HEK293 (cell line): ENCODE measurements around the gene VKORC1.

Experiments
- ELK4 ChIP-seq: IDR thresholded peaks from 2 replicates; pipeline ENCODE4 v1.6.1; 2011; ENCODE audit warnings: mild to moderate bottlenecking, low read depth, low read length, borderline replicate concordance
- GLIS1 ChIP-seq: fragments of 450-650 bp; formaldehyde crosslinking; IDR thresholded peaks from 2 replicates; pipeline ENCODE4 v1.5.1; 2016; ENCODE audit warnings: missing biosample characterization, missing genetic modification characterization
- OSR2 ChIP-seq: fragments of 450-650 bp; formaldehyde crosslinking; IDR thresholded peaks from 2 replicates; pipeline ENCODE4 v1.5.1; 2016; ENCODE audit warnings: missing biosample characterization, missing genetic modification characterization
- PRDM10 ChIP-seq: fragments of 450-650 bp; formaldehyde crosslinking; IDR thresholded peaks from 2 replicates; pipeline ENCODE4 v1.5.1; 2016; ENCODE audit warnings: missing biosample characterization, missing genetic modification characterization
- SCRT2 ChIP-seq: fragments of 450-650 bp; formaldehyde crosslinking; IDR thresholded peaks from 2 replicates; pipeline ENCODE4 v1.5.1; 2016; ENCODE audit warnings: missing biosample characterization, missing genetic modification characterization
- ZBTB10 ChIP-seq: fragments of 450-650 bp; formaldehyde crosslinking; IDR thresholded peaks from 2 replicates; pipeline ENCODE4 v1.5.1; 2016; ENCODE audit warnings: missing biosample characterization, missing genetic modification characterization
- ZBTB44 ChIP-seq: fragments of 450-650 bp; IDR thresholded peaks from 2 replicates; pipeline ENCODE4 v1.5.1; 2018; ENCODE audit warnings: missing biosample characterization, mild to moderate bottlenecking, missing genetic modification characterization
- ZNF202 ChIP-seq: fragments of 450-650 bp; formaldehyde crosslinking; IDR thresholded peaks from 2 replicates; pipeline ENCODE4 v1.5.1; 2016; ENCODE audit warnings: missing biosample characterization, missing genetic modification characterization, borderline replicate concordance
- ZNF211 ChIP-seq: fragments of 450-650 bp; formaldehyde crosslinking; IDR thresholded peaks from 2 replicates; pipeline ENCODE4 v1.5.1; 2016; ENCODE audit warnings: low read depth, missing biosample characterization, missing genetic modification characterization
- ZNF280D ChIP-seq: fragments of 450-650 bp; formaldehyde crosslinking; IDR thresholded peaks from 2 replicates; pipeline ENCODE4 v1.5.1; 2016; ENCODE audit warnings: missing biosample characterization, missing genetic modification characterization
- ZNF37A ChIP-seq: fragments of 450-650 bp; IDR thresholded peaks from 2 replicates; pipeline ENCODE4 v1.5.1; 2018; ENCODE audit warnings: missing biosample characterization, missing genetic modification characterization
- ZNF391 ChIP-seq: fragments of 450-650 bp; formaldehyde crosslinking; IDR thresholded peaks from 2 replicates; pipeline ENCODE4 v1.5.1; 2016; ENCODE audit warnings: low read depth, missing biosample characterization, missing genetic modification characterization, borderline replicate concordance
- ZNF404 ChIP-seq: fragments of 450-650 bp; formaldehyde crosslinking; IDR thresholded peaks from 2 replicates; pipeline ENCODE4 v1.5.1; 2017; ENCODE audit warnings: missing biosample characterization, missing genetic modification characterization
- ZNF521 ChIP-seq: fragments of 450-650 bp; formaldehyde crosslinking; IDR thresholded peaks from 2 replicates; pipeline ENCODE4 v1.5.1; 2017; ENCODE audit warnings: missing biosample characterization, mild to moderate bottlenecking, missing genetic modification characterization
- ZNF529 ChIP-seq: fragments of 450-650 bp; formaldehyde crosslinking; IDR thresholded peaks from 2 replicates; pipeline ENCODE4 v1.5.1; 2017; ENCODE audit warnings: missing genetic modification characterization, missing biosample characterization; ENCODE audit not compliant: insufficient replicate concordance
- ZNF580 ChIP-seq: fragments of 450-650 bp; formaldehyde crosslinking; IDR thresholded peaks from 2 replicates; pipeline ENCODE4 v1.5.1; 2016; ENCODE audit warnings: missing biosample characterization, missing genetic modification characterization
- ZNF585B ChIP-seq: fragments of 450-650 bp; formaldehyde crosslinking; IDR thresholded peaks from 2 replicates; pipeline ENCODE4 v1.5.1; 2016; ENCODE audit warnings: missing biosample characterization, missing genetic modification characterization
- ZNF596 ChIP-seq: fragments of 450-650 bp; IDR thresholded peaks from 2 replicates; pipeline ENCODE4 v1.5.0; 2018; ENCODE audit warnings: missing biosample characterization, mild to moderate bottlenecking, missing genetic modification characterization, moderate library complexity
- ZNF747 ChIP-seq: fragments of 450-650 bp; formaldehyde crosslinking; IDR thresholded peaks from 2 replicates; pipeline ENCODE4 v1.5.1; 2016; ENCODE audit warnings: missing biosample characterization, missing genetic modification characterization
- ZNF791 ChIP-seq: fragments of 450-650 bp; formaldehyde crosslinking; IDR thresholded peaks from 2 replicates; pipeline ENCODE4 v1.5.1; 2016; ENCODE audit warnings: missing biosample characterization, missing genetic modification characterization
- ZNF830 ChIP-seq: fragments of 450-650 bp; IDR thresholded peaks from 2 replicates; pipeline ENCODE4 v1.5.0; 2018; ENCODE audit warnings: missing biosample characterization, missing genetic modification characterization, low read depth, mild to moderate bottlenecking, moderate library complexity
- ZSCAN18 ChIP-seq: fragments of 450-650 bp; formaldehyde crosslinking; IDR thresholded peaks from 2 replicates; pipeline ENCODE4 v1.5.1; 2016; ENCODE audit warnings: missing biosample characterization, missing genetic modification characterization
- ZSCAN23 ChIP-seq: fragments of 450-650 bp; formaldehyde crosslinking; IDR thresholded peaks from 2 replicates; pipeline ENCODE4 v1.5.1; 2016; ENCODE audit warnings: missing biosample characterization, missing genetic modification characterization

The VKORC1 gene

GRCh38 chr16:31073970-31074813 is 20.4 kb downstream of the VKORC1 start, which contains the start of the genes ZNF646 and ZNF668 (continued):
- no peak for TF ChIP-seq ZNF521 (tag by site-specific recombination)
- TF ChIP-seq ELK4 = no peak
- no peak for TF ChIP-seq ZNF280D (tag by site-specific recombination)
- no peak for TF ChIP-seq OSR2
- TF ChIP-seq ZBTB44 = peak; percentile 75
- TF ChIP-seq SCRT2 (tag by site-specific recombination) = no peak
- TF ChIP-seq GLIS1 (tag by site-specific recombination) = peak; percentile 36
- TF ChIP-seq ZNF529 (tag by site-specific recombination) = no peak
- no peak for TF ChIP-seq ZNF211 (tag by site-specific recombination)
- no peak for TF ChIP-seq ZNF596
- no peak for TF ChIP-seq ZNF202 (tag by site-specific recombination)
- TF ChIP-seq PRDM10 = peak; percentile 26
- peak; percentile 78; the same call in 1 of the 2 replicates for TF ChIP-seq ZNF391
- no peak for TF ChIP-seq ZNF830
- no peak for TF ChIP-seq ZNF585B (tag by site-specific recombination)
- no peak for TF ChIP-seq ZNF791 (tag by site-specific recombination)
- no peak for TF ChIP-seq ZNF747 (tag by site-specific recombination)
- TF ChIP-seq ZSCAN18 (tag by site-specific recombination) = no peak
- peak; percentile 92 for TF ChIP-seq ZNF580
- TF ChIP-seq ZNF37A = no peak
- TF ChIP-seq ZSCAN23 (tag by site-specific recombination) = 0 out of 2 replicates have a peak, but pooled peaks have one; percentile 55
- peak; percentile 90 for TF ChIP-seq ZBTB10 (tag by site-specific recombination)
- TF ChIP-seq ZNF404 (tag by site-specific recombination) = no peak
